HepG2 (cell line): ENCODE data around the gene BTRC. TPM values are rescaled to one million over a fixed set of nuclear protein-coding genes. Genes with fewer than 3 reads are reported as not detected.

Experiments
- BRCA1 ChIP-seq: sonication (generic); formaldehyde crosslinking; IDR thresholded peaks from 2 replicates; pipeline ENCODE4 v1.4.0; 2020; ENCODE audit warnings: missing genetic modification reagents
- CHD2 ChIP-seq: IDR thresholded peaks from 2 replicates; pipeline ENCODE4 v1.6.1; 2011; ENCODE audit warnings: low read depth, low read length, improper control_type of control experiment
- SIX4 ChIP-seq: sonication (generic); formaldehyde crosslinking; IDR thresholded peaks from 2 replicates; pipeline ENCODE4 v1.4.0; 2020; ENCODE audit warnings: missing genetic modification reagents
- ZNF33B ChIP-seq: sonication (generic); formaldehyde crosslinking; IDR thresholded peaks from 2 replicates; pipeline ENCODE4 v1.5.1; 2020; ENCODE audit warnings: mild to moderate bottlenecking, missing genetic modification reagents
- ZNF780A ChIP-seq: sonication (generic); formaldehyde crosslinking; IDR thresholded peaks from 2 replicates; pipeline ENCODE4 v1.8.0; 2022; ENCODE audit warnings: mild to moderate bottlenecking, missing genetic modification reagents, moderate library complexity
- polyA plus RNA-seq, 8 experiments: library from polyadenylated mRNA; depleted of rRNA in 3 of 8; stranded (reverse) in 7 of 8; unstranded in 1 of 8; fragments of >200 nt; fragmentation: Illumina TruSeq in 4 of 8; extraction: Trizol in 4 of 8; gene quantifications; 2 replicates each; pipeline versions ENCODE4 v1.2.1 to v1.2.3, GENCODE V29; 2011 to 2016; ENCODE audit warnings: low read depth in 4 of 8, missing spikeins in 1 of 8, mixed read lengths in 1 of 8; ENCODE audit not compliant: insufficient read depth in 1 of 8
- total RNA-seq, 5 experiments: library from RNA; depleted of rRNA; stranded (reverse); fragments of >200 nt; fragmentation: Illumina TruSeq; extraction: Trizol; gene quantifications; 2 replicates each; pipeline ENCODE4 v1.2.3, GENCODE V29; 2016; ENCODE audit warnings: low read depth in 1 of 5
- TF ChIP-seq, protein P1 (sequence below), 2 experiments: sonication (generic) in 1 of 2; formaldehyde crosslinking in 1 of 2; IDR thresholded peaks; 2 replicates each; pipeline versions ENCODE4 v1.4.0 to v1.6.1; 2016 to 2020; ENCODE audit warnings: borderline replicate concordance in 1 of 2, low read depth in 1 of 2, mild to moderate bottlenecking in 1 of 2, missing genetic modification reagents in 1 of 2
- TF ChIP-seq, protein P2 (sequence below): IDR thresholded peaks from 2 replicates; pipeline ENCODE4 v1.6.1; 2016; ENCODE audit warnings: mild to moderate bottlenecking, missing biosample characterization, missing genetic modification reagents
- TF ChIP-seq, protein P3 (sequence below): sonication (generic); formaldehyde crosslinking; IDR thresholded peaks from 2 replicates; pipeline ENCODE4 v1.4.0; 2020; ENCODE audit warnings: missing genetic modification reagents

The BTRC gene
- total and polyA plus RNA-seq, 2 of the 13 experiments (the other 11 are each of a cell fraction or from before 2014, with no cell fraction given), result 12.0 to 14.4 TPM

DNA sequence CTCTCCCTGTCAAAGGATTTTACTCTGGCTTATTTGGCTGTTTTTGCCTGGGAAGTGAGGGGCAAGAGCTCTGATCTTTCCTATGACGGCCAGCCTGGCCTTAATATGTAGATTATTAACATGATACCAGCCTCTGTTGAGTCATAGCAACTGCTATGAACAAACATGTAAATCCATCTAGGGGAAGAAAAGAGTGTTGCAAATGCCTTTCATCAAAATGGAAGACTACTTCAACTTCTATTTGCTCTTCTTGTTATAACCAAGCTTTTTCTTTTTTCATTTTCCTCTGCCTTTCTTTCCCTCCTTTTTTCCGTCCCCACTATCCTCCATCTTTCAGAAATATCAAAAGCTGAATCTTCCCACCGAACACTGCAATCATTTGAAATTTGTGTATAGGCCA lies 46.6 kb downstream of the BTRC start (continued):
- TF ChIP-seq, protein P1, sequence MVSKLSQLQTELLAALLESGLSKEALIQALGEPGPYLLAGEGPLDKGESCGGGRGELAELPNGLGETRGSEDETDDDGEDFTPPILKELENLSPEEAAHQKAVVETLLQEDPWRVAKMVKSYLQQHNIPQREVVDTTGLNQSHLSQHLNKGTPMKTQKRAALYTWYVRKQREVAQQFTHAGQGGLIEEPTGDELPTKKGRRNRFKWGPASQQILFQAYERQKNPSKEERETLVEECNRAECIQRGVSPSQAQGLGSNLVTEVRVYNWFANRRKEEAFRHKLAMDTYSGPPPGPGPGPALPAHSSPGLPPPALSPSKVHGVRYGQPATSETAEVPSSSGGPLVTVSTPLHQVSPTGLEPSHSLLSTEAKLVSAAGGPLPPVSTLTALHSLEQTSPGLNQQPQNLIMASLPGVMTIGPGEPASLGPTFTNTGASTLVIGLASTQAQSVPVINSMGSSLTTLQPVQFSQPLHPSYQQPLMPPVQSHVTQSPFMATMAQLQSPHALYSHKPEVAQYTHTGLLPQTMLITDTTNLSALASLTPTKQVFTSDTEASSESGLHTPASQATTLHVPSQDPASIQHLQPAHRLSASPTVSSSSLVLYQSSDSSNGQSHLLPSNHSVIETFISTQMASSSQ (IDR thresholded peaks at IDR 0.05; ENCODE audit: low read depth), result no peak
- TF ChIP-seq, protein P1 (CRISPR knock-in tag; IDR thresholded peaks at IDR 0.05; ENCODE audit: borderline replicate concordance), result no peak
- TF ChIP-seq BRCA1, result no peak
- no peak for TF ChIP-seq ZNF780A (CRISPR knock-in tag)
- TF ChIP-seq, protein P2, sequence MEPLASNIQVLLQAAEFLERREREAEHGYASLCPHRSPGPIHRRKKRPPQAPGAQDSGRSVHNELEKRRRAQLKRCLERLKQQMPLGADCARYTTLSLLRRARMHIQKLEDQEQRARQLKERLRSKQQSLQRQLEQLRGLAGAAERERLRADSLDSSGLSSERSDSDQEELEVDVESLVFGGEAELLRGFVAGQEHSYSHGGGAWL (CRISPR knock-in tag), result no peak
- TF ChIP-seq ZNF33B, result no peak
- TF ChIP-seq, protein P3, sequence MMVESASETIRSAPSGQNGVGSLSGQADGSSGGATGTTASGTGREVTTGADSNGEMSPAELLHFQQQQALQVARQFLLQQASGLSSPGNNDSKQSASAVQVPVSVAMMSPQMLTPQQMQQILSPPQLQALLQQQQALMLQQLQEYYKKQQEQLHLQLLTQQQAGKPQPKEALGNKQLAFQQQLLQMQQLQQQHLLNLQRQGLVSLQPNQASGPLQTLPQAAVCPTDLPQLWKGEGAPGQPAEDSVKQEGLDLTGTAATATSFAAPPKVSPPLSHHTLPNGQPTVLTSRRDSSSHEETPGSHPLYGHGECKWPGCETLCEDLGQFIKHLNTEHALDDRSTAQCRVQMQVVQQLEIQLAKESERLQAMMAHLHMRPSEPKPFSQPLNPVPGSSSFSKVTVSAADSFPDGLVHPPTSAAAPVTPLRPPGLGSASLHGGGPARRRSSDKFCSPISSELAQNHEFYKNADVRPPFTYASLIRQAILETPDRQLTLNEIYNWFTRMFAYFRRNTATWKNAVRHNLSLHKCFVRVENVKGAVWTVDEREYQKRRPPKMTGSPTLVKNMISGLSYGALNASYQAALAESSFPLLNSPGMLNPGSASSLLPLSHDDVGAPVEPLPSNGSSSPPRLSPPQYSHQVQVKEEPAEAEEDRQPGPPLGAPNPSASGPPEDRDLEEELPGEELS (CRISPR knock-in tag), result no peak
- TF ChIP-seq SIX4 (CRISPR knock-in tag), result no peak
- TF ChIP-seq CHD2, result no peak
